CD4-positive, alpha-beta T cell treated with Interleukin-1 beta for 1 hour (primary cell): Measurements from ENCODE around the gene LYPD4.

ENCODE experiments used
- DNase-seq, 2 donors: peaks; one replicate each; pipeline ENCODE4 v3.0.0-alpha.2; 2020 to 2022

LYPD4 gene

GRCh38 chr19:41850381-41850780 is 5.9 kb upstream of the LYPD4 start:
- DNase-seq, result no peak

GRCh38 chr19:41849067-41849466 is 4.6 kb upstream of the LYPD4 start:
- DNase-seq, result no peak

- no peak for DNase-seq
These were observed 4.2 kb upstream of the LYPD4 start for GRCh38 chr19:41848666-41849065.

- DNase-seq, result no peak
These were observed 3.0 kb upstream of the LYPD4 start for GRCh38 chr19:41847351-41848105.

- no peak for DNase-seq
These were observed 638 bp upstream of the LYPD4 start for GRCh38 chr19:41845051-41845590.

GRCh38 chr19:41845001-41845050 is 343 bp upstream of the LYPD4 start, which contains the start of gene DMRTC2:
Gene DMRTC2, plus strand, starts transcription at chr19:41845042. Its CDS starts 2,387 bp downstream, at chr19:41847429.
- no peak for DNase-seq

GRCh38 chr19:41843371-41843770 is 1.1 kb downstream of the LYPD4 start:
- DNase-seq, result no peak

- DNase-seq, result no peak
These were observed 5.3 kb downstream of the LYPD4 start for GRCh38 chr19:41839211-41839610.

GRCh38 chr19:41837981-41838708 is 6.3 kb downstream of the LYPD4 start:
- no peak for DNase-seq

- peak; percentile 56 to 66 for DNase-seq
These were observed 23.3 kb downstream of the LYPD4 start for GRCh38 chr19:41821003-41821735.

- DNase-seq, result no peak
These were observed 27.7 kb downstream of the LYPD4 start for GRCh38 chr19:41816761-41817160.

- no peak for DNase-seq
These were observed 29.2 kb downstream of the LYPD4 start for GRCh38 chr19:41815301-41815700.

GRCh38 chr19:41813911-41814310 is 30.6 kb downstream of the LYPD4 start:
- no peak for DNase-seq

- DNase-seq, result no peak
These were observed 32.5 kb downstream of the LYPD4 start for GRCh38 chr19:41811981-41812380.

- DNase-seq, result peak; percentile 8 to 51
These were observed 33.4 kb downstream of the LYPD4 start for GRCh38 chr19:41811036-41811435.

- DNase-seq, result no peak
These were observed 34.2 kb downstream of the LYPD4 start for GRCh38 chr19:41810301-41810700.

GRCh38 chr19:41808663-41809566 is 35.6 kb downstream of the LYPD4 start:
- DNase-seq, result peak in 1 of 2 donors; percentile 45

- DNase-seq, result no peak
These were observed 37.3 kb downstream of the LYPD4 start for GRCh38 chr19:41807176-41807575.

- no peak for DNase-seq
These were observed 40.1 kb downstream of the LYPD4 start for GRCh38 chr19:41804336-41804735.

GRCh38 chr19:41802770-41803169 is 41.7 kb downstream of the LYPD4 start:
- no peak for DNase-seq

GRCh38 chr19:41801792-41802211 is 42.7 kb downstream of the LYPD4 start:
- DNase-seq, result no peak

- no peak for DNase-seq
These were observed 43.5 kb downstream of the LYPD4 start for GRCh38 chr19:41801031-41801430.

GRCh38 chr19:41799444-41800000 is 45.0 kb downstream of the LYPD4 start:
- no peak for DNase-seq
